ENCODE results near the gene CAGE1. TPM values are rescaled to one million over a fixed set of nuclear protein-coding genes. Genes with fewer than 3 reads are reported as not detected.
A peak's percentile ranks its signal among the peaks of the same experiment; 100 is the strongest.

Gene CAGE1
- under 1 TPM; 0.11 to 0.18 TPM for total RNA-seq

DNA sequence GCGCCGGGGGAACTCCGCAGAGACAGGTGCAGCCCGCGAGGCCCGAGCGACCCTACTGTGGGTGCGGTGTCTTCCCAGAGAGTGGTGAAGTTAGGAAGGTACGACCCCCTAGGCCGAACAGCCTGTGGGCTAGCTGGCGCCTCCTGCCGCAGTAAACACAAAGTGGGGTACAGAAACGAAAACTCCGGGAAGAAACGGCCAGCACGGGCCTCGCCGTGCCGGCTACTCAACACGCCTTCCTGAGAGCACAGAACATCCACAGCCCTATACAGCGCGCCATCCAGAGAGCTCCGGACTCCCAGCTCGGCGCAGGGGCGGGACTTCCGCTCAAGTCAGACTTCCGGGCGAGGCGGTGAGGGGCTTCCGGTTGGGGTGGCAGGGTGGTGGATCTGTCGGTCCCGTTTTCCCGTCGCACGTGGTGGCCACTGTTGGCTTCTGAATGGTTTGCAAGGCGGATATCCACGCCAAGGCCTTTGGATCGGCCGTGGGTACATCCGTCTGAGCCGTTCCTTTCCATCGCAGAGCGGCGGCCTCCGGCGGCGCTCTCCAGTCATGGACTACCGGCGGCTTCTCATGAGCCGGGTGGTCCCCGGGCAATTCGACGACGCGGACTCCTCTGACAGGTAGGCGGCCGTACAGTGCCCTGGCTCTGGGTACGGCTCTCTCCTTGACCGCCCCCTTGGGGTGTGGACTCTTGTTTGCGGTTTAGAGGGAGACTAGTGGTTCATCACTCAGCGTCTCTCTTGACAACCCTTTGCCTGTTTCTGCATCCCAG is at the start of gene CAGE1, which contains the start of gene RIOK1:
CAGE1 (minus strand) TSS at position 292 of the 775 bp plus-strand sequence. CDS start 2,569 bp downstream, outside the sequence.
RIOK1 (plus strand) TSS at position 358 of the 775 bp plus-strand sequence; CDS start at position 553, 195 bp downstream.
- peak within 1 kb of the TSS; percentile 89 for H3K4me3 Mint-ChIP-seq
- no peaks in the 10 kb centered on the region for H3K9me3 Mint-ChIP-seq
- TF ChIP-seq, protein P1, sequence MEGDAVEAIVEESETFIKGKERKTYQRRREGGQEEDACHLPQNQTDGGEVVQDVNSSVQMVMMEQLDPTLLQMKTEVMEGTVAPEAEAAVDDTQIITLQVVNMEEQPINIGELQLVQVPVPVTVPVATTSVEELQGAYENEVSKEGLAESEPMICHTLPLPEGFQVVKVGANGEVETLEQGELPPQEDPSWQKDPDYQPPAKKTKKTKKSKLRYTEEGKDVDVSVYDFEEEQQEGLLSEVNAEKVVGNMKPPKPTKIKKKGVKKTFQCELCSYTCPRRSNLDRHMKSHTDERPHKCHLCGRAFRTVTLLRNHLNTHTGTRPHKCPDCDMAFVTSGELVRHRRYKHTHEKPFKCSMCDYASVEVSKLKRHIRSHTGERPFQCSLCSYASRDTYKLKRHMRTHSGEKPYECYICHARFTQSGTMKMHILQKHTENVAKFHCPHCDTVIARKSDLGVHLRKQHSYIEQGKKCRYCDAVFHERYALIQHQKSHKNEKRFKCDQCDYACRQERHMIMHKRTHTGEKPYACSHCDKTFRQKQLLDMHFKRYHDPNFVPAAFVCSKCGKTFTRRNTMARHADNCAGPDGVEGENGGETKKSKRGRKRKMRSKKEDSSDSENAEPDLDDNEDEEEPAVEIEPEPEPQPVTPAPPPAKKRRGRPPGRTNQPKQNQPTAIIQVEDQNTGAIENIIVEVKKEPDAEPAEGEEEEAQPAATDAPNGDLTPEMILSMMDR (IDR thresholded peaks at IDR 0.05) = no peak
- no peaks in the 10 kb centered on the region for H3K27me3 Mint-ChIP-seq
- ATAC-seq (peak; percentile 96), DNase-seq (peak; percentile 97)
- CTCF ChIA-PET = interaction anchor here (0.6 to 2.5 kb wide), 6 partner anchors 76 to 227 kb away, joined by 3 to 10 read pairs (median 3); partner anchors contain the start of gene SSR1
- H3K4me1 Mint-ChIP-seq (ENCODE audit: low read depth) = peaks cover 40% of the 10 kb centered on the region
- peak within 1 kb of the TSS; percentile 98 for H3K27ac Mint-ChIP-seq
- POLR2A ChIA-PET = interaction anchor here (0.6 to 4.0 kb wide), 12 partner anchors 11 to 523 kb away, joined by 3 to 22 read pairs (median 4); partner anchors contain the start of gene SSR1
- intact Hi-C loops (cut with micrococcal nuclease) = loop anchor here (10.0 kb wide), 1 partner anchor 75 kb away; the partner anchor contains the start of gene SSR1
- peaks cover 36% of the 10 kb centered on the region for H3K36me3 Mint-ChIP-seq (ENCODE audit: low read depth)

DNA sequence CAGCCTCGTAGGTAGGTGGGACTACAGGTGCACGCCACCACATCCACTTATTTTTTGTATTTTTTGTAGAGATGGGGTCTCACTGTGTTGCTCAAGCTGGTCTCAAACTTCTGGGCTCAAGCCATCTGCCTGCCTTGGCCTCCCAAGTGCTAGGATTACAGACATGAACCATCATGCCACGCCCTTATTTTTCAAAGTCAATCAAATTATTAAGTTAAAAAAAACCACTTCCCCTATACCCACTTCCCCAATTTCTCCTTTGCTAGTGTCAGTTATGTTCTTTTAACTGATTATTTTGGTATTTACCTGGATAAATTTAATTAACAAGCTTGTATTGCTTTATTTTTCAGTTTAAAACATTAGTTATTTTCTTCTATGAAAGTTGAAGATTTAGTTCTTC is 49.7 kb upstream of the CAGE1 start:
- ChIA-PET CTCF (interaction anchor here (0.9 kb wide), 1 partner anchor 200 kb away, joined by 3 read pairs; no protein-coding TSS in a partner anchor), POLR2A (no interaction called here)
- Mint-ChIP-seq H3K36me3 (ENCODE audit: low read depth) (no peaks in the 10 kb centered on the region), H3K27me3 (peaks cover 7% of the 10 kb centered on the region), H3K9me3 (peaks cover 8% of the 10 kb centered on the region), H3K4me1 (ENCODE audit: low read depth) (peaks cover 10% of the 10 kb centered on the region), H3K4me3 (no peak overlapping the region), H3K27ac (no peak overlapping the region)
- no peak for DNase-seq
- intact Hi-C loops (cut with micrococcal nuclease) = no loop called here
- TF ChIP-seq, protein P1 (IDR thresholded peaks at IDR 0.05) = no peak
- no peak for ATAC-seq

DNA sequence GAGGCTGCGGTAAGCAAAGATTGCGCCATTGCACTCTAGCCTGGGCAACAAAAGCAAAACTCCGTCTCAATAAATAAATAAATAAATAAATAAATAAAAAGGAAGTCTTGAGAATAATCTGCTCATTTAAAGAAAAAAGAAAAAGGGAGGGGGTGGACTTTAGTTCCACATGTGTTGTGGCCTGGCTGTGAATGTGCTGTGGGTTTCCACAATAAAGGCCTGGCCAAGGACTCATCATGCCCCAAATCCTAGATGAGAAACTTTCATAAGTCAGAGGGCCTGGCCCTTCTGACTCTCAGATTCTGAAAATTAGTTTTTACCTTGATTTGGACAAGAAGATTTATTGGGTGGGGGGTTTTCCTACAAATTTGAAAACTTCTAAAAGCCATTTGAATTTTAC is 48.5 kb upstream of the CAGE1 start:
- intact Hi-C loops (cut with micrococcal nuclease) = no loop called here
- POLR2A ChIA-PET = no interaction called here
- DNase-seq = no peak
- Mint-ChIP-seq H3K9me3 (peaks cover 8% of the 10 kb centered on the region), H3K27ac (no peak overlapping the region), H3K27me3 (peaks cover 7% of the 10 kb centered on the region), H3K36me3 (ENCODE audit: low read depth) (no peaks in the 10 kb centered on the region), H3K4me1 (ENCODE audit: low read depth) (peaks cover 10% of the 10 kb centered on the region), H3K4me3 (no peak overlapping the region)
- ATAC-seq = no peak
- TF ChIP-seq, protein P1 (IDR thresholded peaks at IDR 0.05) = no peak
- CTCF ChIA-PET = interaction anchor here (1.2 kb wide), 1 partner anchor 17 kb away, joined by 3 read pairs; no protein-coding TSS in a partner anchor

DNA sequence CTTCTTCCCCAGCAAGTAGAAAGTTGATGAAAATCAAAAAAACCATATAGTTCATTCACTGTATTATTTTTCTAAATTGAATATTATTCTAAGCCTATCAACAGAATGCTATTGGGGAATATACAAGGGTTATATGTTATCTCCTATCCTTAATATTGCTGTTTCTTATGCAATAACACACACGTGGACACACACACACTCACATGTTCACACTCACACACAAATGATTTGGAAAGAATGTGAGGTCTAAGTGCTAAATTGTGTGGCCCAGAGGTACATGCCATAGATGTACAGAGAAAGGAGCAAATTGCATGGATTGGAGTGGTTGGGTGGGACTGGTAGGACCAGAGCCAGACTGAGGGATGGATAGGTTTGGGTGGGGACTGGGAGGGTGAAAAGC is 45.1 kb upstream of the CAGE1 start:
- ATAC-seq (no peak), DNase-seq (no peak)
- Mint-ChIP-seq H3K4me1 (ENCODE audit: low read depth) (peaks cover 7% of the 10 kb centered on the region), H3K27me3 (peaks cover 4% of the 10 kb centered on the region), H3K27ac (no peak overlapping the region), H3K36me3 (ENCODE audit: low read depth) (no peaks in the 10 kb centered on the region), H3K9me3 (peaks cover 7% of the 10 kb centered on the region), H3K4me3 (no peak overlapping the region)
- intact Hi-C loops (cut with micrococcal nuclease) = no loop called here
- TF ChIP-seq, protein P1 (IDR thresholded peaks at IDR 0.05) = no peak
- ChIA-PET POLR2A (no interaction called here), CTCF (no interaction called here)

DNA sequence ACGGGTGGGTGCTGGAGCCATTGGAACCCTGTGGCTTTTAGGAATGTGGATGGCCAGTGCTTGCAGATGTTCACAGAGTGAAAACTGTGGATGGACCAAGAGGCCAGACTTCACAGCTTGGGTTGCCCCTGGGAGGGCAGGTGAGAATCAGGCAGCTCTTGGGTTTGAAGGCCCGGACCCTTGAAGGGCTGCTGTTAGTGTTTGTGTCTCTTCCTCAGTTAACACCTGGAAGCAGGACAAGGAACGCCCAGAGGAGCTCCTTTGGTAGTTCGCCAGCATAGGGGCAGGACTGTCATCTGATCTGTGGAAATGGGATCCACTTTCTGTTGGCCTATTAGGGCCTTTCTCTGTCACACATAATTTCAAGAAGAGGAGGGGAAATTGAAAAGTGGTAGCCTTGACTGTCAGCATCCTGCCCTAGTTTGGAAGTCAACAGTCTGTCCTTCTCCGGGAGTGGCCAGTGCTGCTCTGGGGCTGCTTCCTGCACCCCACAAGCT is 43.6 kb upstream of the CAGE1 start:
- TF ChIP-seq, protein P1 (IDR thresholded peaks at IDR 0.05) = no peak
- peaks cover 7% of the 10 kb centered on the region for H3K9me3 Mint-ChIP-seq
- H3K27ac Mint-ChIP-seq = no peak overlapping the region
- POLR2A ChIA-PET = no interaction called here
- H3K4me3 Mint-ChIP-seq = no peak overlapping the region
- CTCF ChIA-PET = no interaction called here
- ATAC-seq (no peak), DNase-seq (no peak)
- peaks cover 4% of the 10 kb centered on the region for H3K27me3 Mint-ChIP-seq
- intact Hi-C loops (cut with micrococcal nuclease) = no loop called here
- H3K36me3 Mint-ChIP-seq (ENCODE audit: low read depth) = no peaks in the 10 kb centered on the region
- no peaks in the 10 kb centered on the region for H3K4me1 Mint-ChIP-seq (ENCODE audit: low read depth)

Measured in activated CD8-positive, alpha-beta T cell treated with anti-CD3 and anti-CD28 coated beads for 36 hours (primary cell).